ENCODE data around the gene TRPM3. TPM values are rescaled to one million over a fixed set of nuclear protein-coding genes. Genes with fewer than 3 reads are reported as not detected.

Gene TRPM3
- total and polyA plus RNA-seq, 2 of the 8 experiments (the other 6 are each of a cell fraction or from before 2014, with no cell fraction given) = 2.4 to 10.9 TPM

DNA sequence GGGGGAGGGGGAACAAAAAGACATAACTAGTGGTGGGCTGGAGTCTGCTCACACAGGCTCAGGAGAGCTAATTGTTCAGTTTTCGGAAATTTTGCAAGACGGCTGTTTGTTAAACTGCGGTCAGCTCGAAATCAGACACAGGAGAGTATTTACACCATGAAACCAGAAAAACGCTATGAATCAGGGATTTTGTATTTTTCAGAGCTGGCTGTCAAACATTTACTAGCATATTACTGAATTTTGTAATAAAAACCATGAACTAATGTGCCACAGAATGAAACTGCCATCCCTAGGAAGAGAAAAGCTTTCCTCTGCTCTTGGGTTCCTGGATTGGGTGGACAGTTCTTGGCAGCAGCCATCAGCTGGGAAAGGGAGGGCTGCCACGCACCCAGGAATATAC is 45.3 kb downstream of the TRPM3 start:
- no peak for DNase-seq (ENCODE audit: low read depth in 1 of 2, low spot score in 2 of 2)
- no peak overlapping the region for H3K4ac ChIP-seq (replicated peaks; ENCODE audit: insufficient read length, low read depth, low read length)
- H3K27ac ChIP-seq (ENCODE audit: low read depth, low read length) = no peak overlapping the region
- H4K8ac ChIP-seq (ENCODE audit: extremely low read depth, insufficient read depth, low read length) = no peak overlapping the region
- ChIA-PET CTCF (ENCODE audit: partially characterized antibody) (interaction anchor here (0.5 to 1.2 kb wide), 5 partner anchors 13 to 736 kb away, joined by 3 read pairs; no protein-coding TSS in a partner anchor), POLR2A (ENCODE audit: partially characterized antibody) (interaction anchor here (0.8 to 0.9 kb wide), 2 partner anchors 13 to 15 kb away, joined by 3 read pairs; no protein-coding TSS in a partner anchor)
- TF ChIP-seq KDM4A (IDR thresholded peaks at IDR 0.05; ENCODE audit: low read depth, low read length, severe bottlenecking) (no peak), EZH2 (IDR thresholded peaks at IDR 0.05; ENCODE audit: low read depth, low read length, severe bottlenecking) (no peak), CBX5 (IDR thresholded peaks at IDR 0.05; ENCODE audit: low read depth, low read length) (no peak), RAD21 (IDR thresholded peaks at IDR 0.05 in 1 of 2, conservative IDR thresholded peaks at IDR 0.05 in 1 of 2; ENCODE audit: low read depth in 2 of 2, low read length in 2 of 2) (no peak), RBBP5 (IDR thresholded peaks at IDR 0.05; ENCODE audit: borderline replicate concordance, low read depth, low read length) (no peak), TAF7 (optimal IDR thresholded peaks at IDR 0.05; ENCODE audit: borderline replicate concordance, low read depth, low read length) (no peak), BCL11A (IDR thresholded peaks at IDR 0.05; ENCODE audit: low read depth in 2 of 2, low read length in 2 of 2) (no peak)
- TF ChIP-seq, protein P1, sequence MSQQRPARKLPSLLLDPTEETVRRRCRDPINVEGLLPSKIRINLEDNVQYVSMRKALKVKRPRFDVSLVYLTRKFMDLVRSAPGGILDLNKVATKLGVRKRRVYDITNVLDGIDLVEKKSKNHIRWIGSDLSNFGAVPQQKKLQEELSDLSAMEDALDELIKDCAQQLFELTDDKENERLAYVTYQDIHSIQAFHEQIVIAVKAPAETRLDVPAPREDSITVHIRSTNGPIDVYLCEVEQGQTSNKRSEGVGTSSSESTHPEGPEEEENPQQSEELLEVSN (IDR thresholded peaks at IDR 0.05) = no peak
- H3K27me3 ChIP-seq (replicated peaks in 1 of 4; ENCODE audit: control insufficient read depth in 3 of 4, extremely low read depth in 1 of 4, insufficient read depth in 3 of 4, low read length in 3 of 4) = no peaks in the 10 kb centered on the region
- no peaks in the 10 kb centered on the region for H3K36me3 ChIP-seq (ENCODE audit: control insufficient read depth in 2 of 4, insufficient read depth in 4 of 4, low read length in 3 of 4)
- no peak overlapping the region for H2BK15ac ChIP-seq (ENCODE audit: low read length)
- no peak overlapping the region for H3K56ac ChIP-seq (replicated peaks; ENCODE audit: insufficient read length, low read depth, low read length)
- H3K4me2 ChIP-seq (ENCODE audit: insufficient read depth in 1 of 2, low read depth in 2 of 2, low read length in 2 of 2) = no peak overlapping the region
- H2BK12ac ChIP-seq (ENCODE audit: low read depth, low read length) = no peak overlapping the region
- no peak overlapping the region for H3K18ac ChIP-seq (ENCODE audit: extremely low read depth, low read length)
- H4K91ac ChIP-seq (replicated peaks; ENCODE audit: insufficient read length, low read length) = no peak overlapping the region
- no peak overlapping the region for H2BK20ac ChIP-seq (ENCODE audit: low read length)
- no peak overlapping the region for H2AK5ac ChIP-seq (ENCODE audit: low read depth, low read length)
- H3K79me1 ChIP-seq (ENCODE audit: low read depth, low read length) = no peaks in the 10 kb centered on the region
- no peak overlapping the region for H3K9ac ChIP-seq (replicated peaks in 1 of 4; ENCODE audit: extremely low read depth in 1 of 4, low read depth in 3 of 4, low read length in 3 of 4)
- H3K79me2 ChIP-seq (ENCODE audit: control insufficient read depth in 1 of 2, insufficient read depth in 2 of 2, low read length in 2 of 2) = no peaks in the 10 kb centered on the region
- H2BK120ac ChIP-seq (replicated peaks; ENCODE audit: low read depth, low read length) = no peak overlapping the region
- no peaks in the 10 kb centered on the region for H4K20me1 ChIP-seq (replicated peaks in 1 of 2; ENCODE audit: control insufficient read depth in 1 of 2, insufficient read depth in 2 of 2, low read length in 2 of 2)
- no peak overlapping the region for H4K5ac ChIP-seq (ENCODE audit: insufficient read length, low read depth, low read length)
- H2BK5ac ChIP-seq (ENCODE audit: low read depth, low read length) = no peak overlapping the region
- FAIRE-seq = no peak
- H3K9me3 ChIP-seq (ENCODE audit: insufficient read depth in 2 of 2, low read depth in 1 of 2, low read length in 1 of 2) = no peaks in the 10 kb centered on the region
- H3K23me2 ChIP-seq (ENCODE audit: low read depth, low read length) = no peaks in the 10 kb centered on the region
- 85% methylated on average over 6 of the region's 6 CpGs; no CpG with 5 or more reads in 1 of the 2 experiments for WGBS, 2 experiments (ENCODE audit: extremely low coverage in 1 of 2, insufficient coverage in 1 of 2, insufficient read length in 1 of 2, insufficient replicate concordance in 2 of 2, low coverage in 1 of 2, low lambda C conversion rate in 2 of 2, missing lambda C conversion rate in 1 of 2)
- no peak overlapping the region for H3K14ac ChIP-seq (ENCODE audit: insufficient read length)
- H2AFZ ChIP-seq (ENCODE audit: low read length) = no peak overlapping the region
- no peak overlapping the region for H3K23ac ChIP-seq (ENCODE audit: insufficient read length)
- H3K4me3 ChIP-seq (ENCODE audit: extremely low read depth in 1 of 4, insufficient read depth in 2 of 4, low read depth in 3 of 4, low read length in 4 of 4) = no peak overlapping the region
- peaks cover 0 to 5% (median 0%) of the 10 kb centered on the region in 4 experiments; a peak in 3 of 7 replicates for H3K4me1 ChIP-seq (replicated peaks in 1 of 4; ENCODE audit: control insufficient read depth in 3 of 4, insufficient read depth in 4 of 4, low read length in 3 of 4)

Measured in H1 (cell line).